Left renal pelvis (tissue), 4 donors: ENCODE measurements around the gene DISP2. TPM values are rescaled to one million over a fixed set of nuclear protein-coding genes. Genes with fewer than 3 reads are reported as not detected.

Source experiments
- DNase-seq, 4 donors: peaks; one replicate each; pipeline ENCODE4 v3.0.0-alpha.2; 2013; ENCODE audit warnings: low read depth in 4 of 4, low spot score in 3 of 4
- polyA plus RNA-seq, 4 donors: library from polyadenylated mRNA; unstranded; fragments of 120-200 nt; gene quantifications; one replicate each; pipeline ENCODE4 v1.2.1, GENCODE V29; 2013; ENCODE audit not compliant: insufficient read length in 4 of 4

DISP2 gene
- polyA plus RNA-seq, 4 donors: 0.11 to 4.6 (median 0.48) TPM

- DNase-seq: no peak
Observed at GRCh38 chr15:40420071-40420713, 62.2 kb downstream of the DISP2 start.

- DNase-seq: no peak
Observed at GRCh38 chr15:40420793-40421192, 62.8 kb downstream of the DISP2 start.

- no peak for DNase-seq
Observed at GRCh38 chr15:40421246-40422157, 63.5 kb downstream of the DISP2 start.

GRCh38 chr15:40424483-40425115 lies 66.6 kb downstream of the DISP2 start:
- no peak for DNase-seq

- DNase-seq: no peak
Observed at GRCh38 chr15:40425681-40426080, 67.7 kb downstream of the DISP2 start.

GRCh38 chr15:40427188-40427587 lies 69.2 kb downstream of the DISP2 start:
- DNase-seq: no peak

GRCh38 chr15:40428185-40428584 lies 70.2 kb downstream of the DISP2 start:
- no peak for DNase-seq

Other genes with a start within 250 kb of the DISP2 start
- gene BMF, start 249.3 kb upstream of the DISP2 start, polyA plus RNA-seq: 10 to 100 TPM; 22.2 to 46.7 (median 37.1) TPM
- gene BUB1B, start 197.2 kb upstream of the DISP2 start, polyA plus RNA-seq: 10 to 100 TPM; 27.0 to 33.2 (median 31.6) TPM
- gene PAK6, start 119.2 kb upstream of the DISP2 start, polyA plus RNA-seq: 1 to 10 TPM in 3 of 4 donors, under 1 TPM in 1; 0.67 to 8.4 (median 6.0) TPM
- under 1 TPM in 1 of 4 donors, not detected in 3; 0.17 TPM for gene ANKRD63, start 75.2 kb upstream of the DISP2 start, polyA plus RNA-seq
- 10 to 100 TPM in 2 of 4 donors, 1 to 10 TPM in 2; 7.8 to 15.1 (median 10.1) TPM for gene PLCB2, start 50.3 kb upstream of the DISP2 start, polyA plus RNA-seq
- 10 to 100 TPM; 13.1 to 22.2 (median 18.3) TPM for gene INAFM2, start 34.5 kb upstream of the DISP2 start, polyA plus RNA-seq
- 10 to 100 TPM in 1 of 4 donors, 1 to 10 TPM in 3; 2.0 to 13.8 (median 4.9) TPM for gene CCDC9B, start 17.3 kb upstream of the DISP2 start, polyA plus RNA-seq
- not detected for gene PHGR1, start 7.2 kb upstream of the DISP2 start, polyA plus RNA-seq
- gene KNSTRN, start 24.5 kb downstream of the DISP2 start, polyA plus RNA-seq: 10 to 100 TPM; 24.1 to 38.5 (median 32.8) TPM
- gene IVD, start 47.6 kb downstream of the DISP2 start, polyA plus RNA-seq: 10 to 100 TPM; 56.6 to 99.2 (median 67.1) TPM
- gene BAHD1, start 82.7 kb downstream of the DISP2 start, polyA plus RNA-seq: 10 to 100 TPM; 13.0 to 27.3 (median 21.4) TPM
- 10 to 100 TPM; 35.3 to 56.7 (median 38.2) TPM for gene CHST14, start 112.8 kb downstream of the DISP2 start, polyA plus RNA-seq
- gene CCDC32, start 206.8 kb downstream of the DISP2 start, polyA plus RNA-seq: 10 to 100 TPM; 23.3 to 27.0 (median 26.0) TPM
- gene RPUSD2, start 211.1 kb downstream of the DISP2 start, polyA plus RNA-seq: 10 to 100 TPM in 2 of 4 donors, 1 to 10 TPM in 2; 8.5 to 12.7 (median 9.8) TPM
- 10 to 100 TPM; 17.9 to 21.6 (median 19.3) TPM for gene KNL1, start 236.0 kb downstream of the DISP2 start, polyA plus RNA-seq